Activated B cell treated with CpG ODN at 0.5 μM for 24 hours (primary cell): ENCODE data around the gene RAB4B. TPM values are rescaled to one million over a fixed set of nuclear protein-coding genes. Genes with fewer than 3 reads are reported as not detected.
A peak's percentile ranks its signal among the peaks of the same experiment; 100 is the strongest.

Source experiments
- ATAC-seq: fragments of 200-7000 bp; cut with Tn5 transposase; one replicate; pipeline ENCODE4 v1.10.0; 2021; ENCODE audit warnings: low read depth, mild to moderate bottlenecking, moderate library complexity
- CTCF ChIA-PET: fragments of 350-600 bp; sonication (Branson Sonifier 250); formaldehyde crosslinking; loops from one replicate; lab custom pipeline; 2021; ENCODE audit warnings: antibody characterized with exemption; lab: Charles Lee
- POLR2A ChIA-PET: fragments of 350-600 bp; sonication (Branson Sonifier 250); formaldehyde crosslinking; loops from one replicate; lab custom pipeline; 2021; ENCODE audit warnings: antibody characterized with exemption; lab: Charles Lee
- DNase-seq: peaks from one replicate; pipeline ENCODE4 v3.0.0; 2022
- H3K27ac Mint-ChIP-seq: one replicate; pipeline ENCODE4 v1.8.0; 2020; ENCODE audit warnings: mixed read lengths
- H3K27me3 Mint-ChIP-seq: one replicate; pipeline ENCODE4 v1.8.0; 2021; ENCODE audit warnings: mixed read lengths
- H3K36me3 Mint-ChIP-seq: one replicate; pipeline ENCODE4 v1.8.0; 2021; ENCODE audit warnings: low read depth, mixed read lengths
- H3K4me1 Mint-ChIP-seq: one replicate; pipeline ENCODE4 v1.8.0; 2021; ENCODE audit warnings: mixed read lengths
- H3K4me3 Mint-ChIP-seq: one replicate; pipeline ENCODE4 v1.8.0; 2020; ENCODE audit warnings: mild to moderate bottlenecking, mixed read lengths
- H3K9me3 Mint-ChIP-seq: one replicate; pipeline ENCODE4 v1.8.0; 2020; ENCODE audit warnings: mixed read lengths
- intact Hi-C: fragments of 100-400 bp; cut with micrococcal nuclease; formaldehyde crosslinking; loops from one replicate; pipeline ENCODE4 v1.15.1; 2024
- total RNA-seq: library from RNA; stranded (reverse); gene quantifications from 2 replicates; pipeline ENCODE4 v1.2.3, GENCODE V29; 2022
- TF ChIP-seq, protein P1 (sequence below): fragments of 200-600 bp; IDR thresholded peaks from one replicate; pipeline ENCODE4 v1.8.0; 2022; ENCODE audit warnings: antibody characterized with exemption, mild to moderate bottlenecking

The RAB4B gene
- total RNA-seq, 1 donor from 2014 or later: 98.1 TPM

DNA sequence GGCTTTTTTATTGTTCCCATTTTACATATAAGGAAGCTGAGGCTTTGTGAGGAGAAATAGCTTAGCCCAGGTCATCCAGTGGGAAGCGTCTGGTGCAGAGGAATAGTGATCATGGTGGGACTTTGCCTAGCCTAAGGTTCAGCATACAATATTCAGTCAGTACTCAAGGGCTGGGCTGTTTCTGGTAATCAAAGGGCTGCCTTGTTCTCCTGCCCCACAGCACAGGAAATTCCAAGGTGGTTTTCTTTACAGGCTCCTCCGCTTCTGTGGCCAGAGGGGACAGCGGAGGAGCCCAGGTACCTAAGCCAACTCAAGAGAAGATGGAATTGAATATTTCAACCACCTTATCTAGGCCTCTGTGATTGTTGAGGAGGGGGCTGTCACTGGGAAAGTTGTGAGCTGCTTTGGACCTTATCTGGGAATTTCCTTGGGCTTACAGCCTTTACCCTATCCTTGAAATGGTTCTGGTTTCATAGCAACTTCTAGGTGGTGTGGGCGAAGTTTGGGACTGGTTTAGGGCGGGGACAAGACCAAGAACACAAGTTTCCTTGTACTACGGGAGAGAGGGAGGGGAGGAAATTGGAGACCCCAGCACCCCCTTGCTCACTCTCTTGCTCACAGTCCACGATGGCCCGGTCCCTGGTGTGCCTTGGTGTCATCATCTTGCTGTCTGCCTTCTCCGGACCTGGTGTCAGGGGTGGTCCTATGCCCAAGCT lies 3.0 kb upstream of the RAB4B start, which contains the start of gene MIA:
MIA (plus strand) TSS at position 606 of the 716 bp plus-strand sequence; CDS start at position 628, 22 bp downstream.
- H3K36me3 Mint-ChIP-seq: peaks cover 35% of the 10 kb centered on the region
- no peak for DNase-seq
- peaks cover 62% of the 10 kb centered on the region for H3K4me1 Mint-ChIP-seq
- no peaks in the 10 kb centered on the region for H3K27me3 Mint-ChIP-seq
- ChIA-PET CTCF (no interaction called here), POLR2A (interaction anchor here (0.6 to 6.7 kb wide), 3 partner anchors 22 to 59 kb away, joined by 4 to 351 read pairs (median 287); partner anchors contain the start of genes ACTMAP, EGLN2 and SNRPA)
- no peak for ATAC-seq
- intact Hi-C loops: loop anchor here (5.0 to 10.0 kb wide), 3 partner anchors 373 to 1180 kb away; partner anchors contain the start of genes AKT2 and RABAC1
- H3K27ac Mint-ChIP-seq: peak within 1 kb of the TSS; percentile 53
- peak within 1 kb of the TSS; percentile 44 for H3K4me3 Mint-ChIP-seq
- TF ChIP-seq, protein P1, sequence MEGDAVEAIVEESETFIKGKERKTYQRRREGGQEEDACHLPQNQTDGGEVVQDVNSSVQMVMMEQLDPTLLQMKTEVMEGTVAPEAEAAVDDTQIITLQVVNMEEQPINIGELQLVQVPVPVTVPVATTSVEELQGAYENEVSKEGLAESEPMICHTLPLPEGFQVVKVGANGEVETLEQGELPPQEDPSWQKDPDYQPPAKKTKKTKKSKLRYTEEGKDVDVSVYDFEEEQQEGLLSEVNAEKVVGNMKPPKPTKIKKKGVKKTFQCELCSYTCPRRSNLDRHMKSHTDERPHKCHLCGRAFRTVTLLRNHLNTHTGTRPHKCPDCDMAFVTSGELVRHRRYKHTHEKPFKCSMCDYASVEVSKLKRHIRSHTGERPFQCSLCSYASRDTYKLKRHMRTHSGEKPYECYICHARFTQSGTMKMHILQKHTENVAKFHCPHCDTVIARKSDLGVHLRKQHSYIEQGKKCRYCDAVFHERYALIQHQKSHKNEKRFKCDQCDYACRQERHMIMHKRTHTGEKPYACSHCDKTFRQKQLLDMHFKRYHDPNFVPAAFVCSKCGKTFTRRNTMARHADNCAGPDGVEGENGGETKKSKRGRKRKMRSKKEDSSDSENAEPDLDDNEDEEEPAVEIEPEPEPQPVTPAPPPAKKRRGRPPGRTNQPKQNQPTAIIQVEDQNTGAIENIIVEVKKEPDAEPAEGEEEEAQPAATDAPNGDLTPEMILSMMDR: no peak
- H3K9me3 Mint-ChIP-seq: peaks cover 4% of the 10 kb centered on the region

DNA sequence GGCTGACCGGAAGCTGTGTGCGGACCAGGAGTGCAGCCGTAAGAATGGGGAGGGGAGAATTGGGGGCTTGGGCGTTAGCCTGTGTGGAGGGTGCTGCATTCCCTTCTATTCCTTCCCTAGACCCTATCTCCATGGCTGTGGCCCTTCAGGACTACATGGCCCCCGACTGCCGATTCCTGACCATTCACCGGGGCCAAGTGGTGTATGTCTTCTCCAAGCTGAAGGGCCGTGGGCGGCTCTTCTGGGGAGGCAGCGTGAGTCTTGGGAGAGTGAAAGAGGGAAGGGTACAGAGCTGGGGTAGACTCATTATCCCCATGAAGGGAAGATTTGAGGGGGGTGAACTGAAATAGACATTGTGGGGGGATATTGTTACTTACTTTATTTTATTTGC lies 2.4 kb upstream of the RAB4B start:
- intact Hi-C loops: loop anchor here (2.0 to 10.0 kb wide), 4 partner anchors 171 to 1179 kb away; partner anchors contain the start of genes AKT2 and RABAC1
- TF ChIP-seq, protein P1: no peak
- peak overlapping the region; percentile 30 for H3K27ac Mint-ChIP-seq
- peaks cover 67% of the 10 kb centered on the region for H3K4me1 Mint-ChIP-seq
- H3K36me3 Mint-ChIP-seq: peaks cover 37% of the 10 kb centered on the region
- peak overlapping the region; percentile 44 for H3K4me3 Mint-ChIP-seq
- ATAC-seq (no peak), DNase-seq (no peak)
- H3K27me3 Mint-ChIP-seq: no peaks in the 10 kb centered on the region
- POLR2A ChIA-PET: interaction anchor here (3.5 to 6.7 kb wide), 3 partner anchors 23 to 488 kb away, joined by 37 to 351 read pairs (median 287); partner anchors contain the start of genes ACTMAP, EGLN2, HNRNPUL1 and SNRPA
- CTCF ChIA-PET: interaction anchor here (4.1 kb wide), 1 partner anchor 31 kb away, joined by 23 read pairs; no protein-coding TSS in a partner anchor
- H3K9me3 Mint-ChIP-seq: peaks cover 4% of the 10 kb centered on the region

DNA sequence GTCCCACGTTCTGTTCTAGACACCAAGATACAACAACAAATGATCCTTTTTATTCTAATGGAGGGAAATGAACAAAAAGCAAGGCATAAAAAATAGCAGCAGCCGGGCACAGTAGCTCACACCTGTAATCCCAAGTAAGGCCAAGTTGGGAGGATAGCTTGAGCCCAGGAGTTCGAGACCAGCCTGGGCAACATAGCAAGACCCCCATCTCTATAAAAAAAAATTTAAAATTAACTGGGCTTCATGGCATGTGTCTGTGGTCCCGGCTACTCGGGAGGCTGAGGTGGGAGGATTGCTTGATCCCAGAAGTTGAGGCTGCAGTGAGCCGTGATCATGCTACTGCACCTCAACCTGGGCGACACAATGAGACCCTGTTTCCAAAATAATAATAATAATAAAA lies 1.7 kb upstream of the RAB4B start:
- Mint-ChIP-seq H3K27ac (peak overlapping the region; percentile 99), H3K4me3 (peak overlapping the region; percentile 15), H3K27me3 (no peaks in the 10 kb centered on the region), H3K36me3 (peaks cover 34% of the 10 kb centered on the region), H3K4me1 (peaks cover 68% of the 10 kb centered on the region), H3K9me3 (no peaks in the 10 kb centered on the region)
- intact Hi-C loops: loop anchor here (2.0 to 10.0 kb wide), 4 partner anchors 172 to 1178 kb away; partner anchors contain the start of genes AKT2 and RABAC1
- POLR2A ChIA-PET: interaction anchor here (0.7 to 6.7 kb wide), 9 partner anchors 8 to 1360 kb away, joined by 3 to 351 read pairs (median 50); partner anchors contain the start of genes ACTMAP, COQ8B, EGLN2 and HNRNPUL1
- no peak for ATAC-seq
- CTCF ChIA-PET: interaction anchor here (3.8 to 4.1 kb wide), 2 partner anchors 24 to 31 kb away, joined by 23 to 25 read pairs; partner anchors contain the start of genes ACTMAP and SNRPA
- no peak for DNase-seq
- TF ChIP-seq, protein P1: no peak

DNA sequence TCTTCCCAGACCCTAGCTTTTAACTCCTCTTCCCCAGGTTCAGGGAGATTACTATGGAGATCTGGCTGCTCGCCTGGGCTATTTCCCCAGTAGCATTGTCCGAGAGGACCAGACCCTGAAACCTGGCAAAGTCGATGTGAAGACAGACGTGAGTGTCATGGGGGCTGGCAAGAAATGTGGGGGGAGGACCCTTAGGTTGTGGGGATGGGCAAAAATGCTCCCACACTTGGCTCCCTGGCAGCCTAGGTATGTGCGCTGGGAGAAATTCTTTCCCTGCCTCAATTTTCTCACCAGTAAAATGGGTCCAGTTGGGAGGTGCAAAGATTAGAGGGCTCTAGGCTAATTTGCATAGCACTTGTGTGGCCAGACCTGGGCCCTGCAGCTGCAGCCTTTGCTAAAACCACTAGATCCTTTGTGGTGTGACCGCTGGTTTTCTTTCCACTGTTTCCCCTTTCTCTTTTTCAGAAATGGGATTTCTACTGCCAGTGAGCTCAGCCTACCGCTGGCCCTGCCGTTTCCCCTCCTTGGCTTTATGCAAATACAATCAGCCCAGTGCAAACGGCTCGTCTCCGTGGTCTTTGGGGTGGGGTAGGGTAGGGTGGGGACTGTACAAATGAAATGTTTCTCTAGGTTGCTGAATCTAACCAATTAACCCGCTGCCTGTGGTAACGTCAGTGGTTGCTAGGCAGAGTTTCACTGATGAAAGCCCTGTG lies 959 bp upstream of the RAB4B start:
- peak overlapping the region; percentile 98 for H3K4me3 Mint-ChIP-seq
- ChIA-PET CTCF (interaction anchor here (1.5 to 4.1 kb wide), 5 partner anchors 21 to 114 kb away, joined by 3 to 25 read pairs (median 18); partner anchors contain the start of genes ACTMAP, EGLN2 and SNRPA), POLR2A (interaction anchor here (0.6 to 6.7 kb wide), 42 partner anchors 9 to 1928 kb away, joined by 3 to 351 read pairs (median 8); partner anchors contain the start of genes ACTMAP, AKT2, B9D2 and C19orf47)
- intact Hi-C loops: loop anchor here (1.0 to 10.0 kb wide), 9 partner anchors 21 to 1178 kb away; partner anchors contain the start of genes ACTMAP, AKT2 and RABAC1
- no peaks in the 10 kb centered on the region for H3K9me3 Mint-ChIP-seq
- H3K27me3 Mint-ChIP-seq: no peaks in the 10 kb centered on the region
- H3K4me1 Mint-ChIP-seq: peaks cover 73% of the 10 kb centered on the region
- peak; percentile 62 for ATAC-seq
- peaks cover 34% of the 10 kb centered on the region for H3K36me3 Mint-ChIP-seq
- H3K27ac Mint-ChIP-seq: peak overlapping the region; percentile 99
- DNase-seq: peak; percentile 72
- TF ChIP-seq, protein P1: no peak
